Esophagus muscularis mucosa (tissue), 4 donors: Measurements from ENCODE around the gene GNG13. TPM values are rescaled to one million over a fixed set of nuclear protein-coding genes. Genes with fewer than 3 reads are reported as not detected.
A peak's percentile ranks its signal among the peaks of the same experiment; 100 is the strongest.

Experiments
- DNase-seq: peaks from one replicate; pipeline ENCODE4 v3.0.0-alpha.2; 2017; ENCODE audit errors: extremely low spot score
- H3K27ac ChIP-seq, 4 donors: fragments of 200-600 bp; sonication (generic); replicated peaks in 1 of 4; 1 replicate in 3 of 4; 2 replicates in 1 of 4; pipeline ENCODE4 v1.5.1; 2016 to 2019; ENCODE audit warnings: mild to moderate bottlenecking in 1 of 4
- H3K27me3 ChIP-seq, 4 donors: fragments of 200-600 bp; sonication (generic); one replicate each; pipeline versions ENCODE4 v1.5.1 to v1.6.0; 2016 to 2019
- H3K36me3 ChIP-seq, 4 donors: fragments of 200-600 bp; sonication (generic); one replicate each; pipeline ENCODE4 v1.5.1; 2016 to 2019
- H3K4me1 ChIP-seq, 4 donors: fragments of 200-600 bp; sonication (generic); one replicate each; pipeline ENCODE4 v1.5.1; 2016 to 2019
- H3K4me3 ChIP-seq, 4 donors: fragments of 200-600 bp; sonication (generic); 1 replicate in 2 of 4; 2 replicates in 2 of 4; pipeline ENCODE4 v1.5.1; 2016 to 2019; ENCODE audit warnings: mild to moderate bottlenecking in 4 of 4, moderate library complexity in 1 of 4
- H3K9me3 ChIP-seq, 4 donors: fragments of 200-600 bp; sonication (generic); 1 replicate in 3 of 4; 2 replicates in 1 of 4; pipeline ENCODE4 v1.5.1; 2016 to 2019
- CTCF ChIP-seq, 3 experiments: fragments of 200-600 bp in 2 of 3; fragments of 450-650 bp in 1 of 3; sonication (generic) in 2 of 3; IDR thresholded peaks; one replicate each; pipeline ENCODE4 v1.5.1; 2017 to 2019; ENCODE audit warnings: antibody characterized with exemption in 3 of 3, mild to moderate bottlenecking in 2 of 3, moderate library complexity in 1 of 3
- EP300 ChIP-seq: sonication (generic); formaldehyde crosslinking; IDR thresholded peaks from one replicate; pipeline ENCODE4 v1.6.1; 2017; ENCODE audit warnings: antibody characterized with exemption
- POLR2A ChIP-seq: fragments of 450-650 bp; IDR thresholded peaks from one replicate; pipeline ENCODE4 v1.6.1; 2017; ENCODE audit warnings: antibody characterized with exemption, moderate library complexity, mild to moderate bottlenecking, low read depth
- POLR2AphosphoS5 ChIP-seq, 2 donors: sonication (generic); formaldehyde crosslinking; IDR thresholded peaks; one replicate each; pipeline ENCODE4 v1.6.1; 2017; ENCODE audit warnings: antibody characterized with exemption in 2 of 2
- WGBS: methylation state at CpG from one replicate; pipeline ENCODE4 v1.1.5; 2018; 5-methylcytosine and 5-hydroxymethylcytosine counted together
- intact Hi-C: fragments of 100-400 bp; cut with DNase I; formaldehyde crosslinking; loops from one replicate; pipeline ENCODE4 v1.15.1; 2023
- total RNA-seq, 4 donors: library from RNA; depleted of rRNA; stranded (reverse); fragments of >200 nt; gene quantifications; one replicate each; pipeline versions ENCODE4 v1.1.0 to v1.2.1, GENCODE V29; 2016

The GNG13 gene
- total RNA-seq, 4 donors from 2014 or later, result not detected

- intact Hi-C loops, result loop anchor here (2.0 kb wide), 1 partner anchor 240 kb away; no protein-coding TSS in a partner anchor
- WGBS, result 78% methylated on average over 9 of the region's 9 CpGs
- DNase-seq, result no peak
- Histone ChIP-seq H3K27ac (no peak overlapping the region), H3K4me1 (peaks cover 6 to 21% (median 9%) of the 10 kb centered on the region in 4 donors), H3K27me3 (peaks cover 0 to 98% (median 29%) of the 10 kb centered on the region in 4 donors), H3K4me3 (no peak overlapping the region), H3K9me3 (peaks cover 0 to 8% (median 0%) of the 10 kb centered on the region in 4 donors), H3K36me3 (no peaks in the 10 kb centered on the region)
- TF ChIP-seq EP300, result no peak
- TF ChIP-seq POLR2AphosphoS5 (IDR thresholded peaks at IDR 0.05), result no peak
- no peak for TF ChIP-seq CTCF (IDR thresholded peaks at IDR 0.05)
- TF ChIP-seq POLR2A, result no peak
Measured at GRCh38 chr16:814974-815373, 14.4 kb upstream of the GNG13 start.

- WGBS, result 60% methylated on average over 22 of the region's 22 CpGs
- Histone ChIP-seq H3K4me3 (peak overlapping the region in 2 of 4 donors; percentile 16 to 51), H3K36me3 (no peaks in the 10 kb centered on the region), H3K4me1 (peaks cover 6 to 27% (median 10%) of the 10 kb centered on the region in 4 donors), H3K27ac (no peak overlapping the region), H3K27me3 (peaks cover 0 to 94% (median 29%) of the 10 kb centered on the region in 4 donors), H3K9me3 (peaks cover 0 to 8% (median 0%) of the 10 kb centered on the region in 4 donors)
- no peak for DNase-seq
- no peak for TF ChIP-seq POLR2A
- TF ChIP-seq POLR2AphosphoS5 (IDR thresholded peaks at IDR 0.05), result no peak
- TF ChIP-seq CTCF (IDR thresholded peaks at IDR 0.05), result peak in 1 of 3 experiments; percentile 2
- no peak for TF ChIP-seq EP300
- intact Hi-C loops, result loop anchor here (2.0 kb wide), 1 partner anchor 241 kb away; no protein-coding TSS in a partner anchor
Measured at GRCh38 chr16:813916-814412, 13.4 kb upstream of the GNG13 start.

- peaks cover 10 to 33% (median 14%) of the 10 kb centered on the region in 4 donors for H3K4me1 ChIP-seq
- TF ChIP-seq EP300, result no peak
- TF ChIP-seq POLR2AphosphoS5 (IDR thresholded peaks at IDR 0.05), result no peak
- TF ChIP-seq CTCF (IDR thresholded peaks at IDR 0.05), result peak; percentile 43 to 52 (median 49)
- no peak for TF ChIP-seq POLR2A
- H3K4me3 ChIP-seq, result peak overlapping the region; percentile 9 to 51 (median 22)
- no peak overlapping the region for H3K27ac ChIP-seq
- peaks cover 0 to 89% (median 29%) of the 10 kb centered on the region in 4 donors for H3K27me3 ChIP-seq
- no peak for DNase-seq
- intact Hi-C loops, result no loop called here
- H3K36me3 ChIP-seq, result no peaks in the 10 kb centered on the region
- 7% methylated on average over 15 of the region's 67 CpGs for WGBS
- peaks cover 0 to 8% (median 0%) of the 10 kb centered on the region in 4 donors for H3K9me3 ChIP-seq
Measured at GRCh38 chr16:813204-813915, 12.8 kb upstream of the GNG13 start.

GRCh38 chr16:808085-808386 is 7.5 kb upstream of the GNG13 start:
- Histone ChIP-seq H3K27ac (peak overlapping the region; percentile 85 to 93 (median 89)), H3K4me1 (peaks cover 10 to 37% (median 23%) of the 10 kb centered on the region in 4 donors), H3K27me3 (peaks cover 0 to 64% (median 4%) of the 10 kb centered on the region in 4 donors), H3K9me3 (peaks cover 0 to 8% (median 0%) of the 10 kb centered on the region in 4 donors), H3K36me3 (no peaks in the 10 kb centered on the region), H3K4me3 (peak overlapping the region; percentile 72 to 97 (median 87))
- TF ChIP-seq POLR2A (no peak), CTCF (IDR thresholded peaks at IDR 0.05) (no peak), POLR2AphosphoS5 (IDR thresholded peaks at IDR 0.05) (no peak), EP300 (no peak)
- DNase-seq, result no peak
- intact Hi-C loops, result no loop called here
- 3% methylated on average over 16 of the region's 19 CpGs for WGBS
